Panc1 (cell line): Measurements from ENCODE around the gene TARP.
"Not testable (repeated sequence)": the region's sequence is repeated elsewhere in the genome, so short reads cannot be mapped to it uniquely, and the experiment has no call there.

ENCODE experiments used
- ATAC-seq: fragments of 200-7000 bp; cut with Tn5 transposase; 2 replicates; pipeline ENCODE4 v1.9.1; 2020; ENCODE audit warnings: mild to moderate bottlenecking, moderate library complexity
- BruUV-seq: library from RNA; stranded (reverse); fragments of 400-500 nt; replicated peaks from 2 replicates; lab custom pipeline; 2021; lab: Mats Ljungman, UMichigan
- CTCF ChIA-PET: fragments of 300-600 bp; sonication (Branson Sonifier 250); formaldehyde crosslinking; loops from one replicate; lab custom pipeline; 2022; ENCODE audit warnings: antibody characterized with exemption; lab: Charles Lee
- POLR2A ChIA-PET: fragments of 300-600 bp; sonication (Branson Sonifier 250); formaldehyde crosslinking; loops from one replicate; lab custom pipeline; 2022; ENCODE audit warnings: antibody characterized with exemption; lab: Charles Lee
- DNase-seq: peaks from one replicate; pipeline ENCODE4 v3.0.0-alpha.2; 2010; ENCODE audit warnings: low read depth, low spot score
- H3K27ac ChIP-seq: 2 replicates; pipeline ENCODE4 v1.5.1; 2011; ENCODE audit warnings: mild to moderate bottlenecking, low read length, inconsistent platforms
- H3K27me3 ChIP-seq: fragments of 200-500 bp; sonication (Bioruptor generic); 2 replicates; pipeline ENCODE4 v1.6.0; 2014; ENCODE audit warnings: low read length, inconsistent platforms; ENCODE audit not compliant: control insufficient read depth, insufficient read depth
- H3K36me3 ChIP-seq: fragments of 200-500 bp; sonication (Bioruptor generic); 2 replicates; pipeline ENCODE4 v1.5.1; 2014; ENCODE audit warnings: inconsistent platforms, mild to moderate bottlenecking, low read length, moderate library complexity; ENCODE audit not compliant: control insufficient read depth, insufficient read depth
- H3K4me1 ChIP-seq: 2 replicates; pipeline ENCODE4 v1.5.1; 2011; ENCODE audit warnings: inconsistent platforms, mild to moderate bottlenecking, low read length, moderate library complexity; ENCODE audit not compliant: control insufficient read depth, insufficient read depth
- H3K4me3 ChIP-seq, 2 experiments: 2 replicates each; pipeline ENCODE4 v1.5.1; 2011 to 2012; ENCODE audit warnings: low read depth in 2 of 2, low read length in 2 of 2, mild to moderate bottlenecking in 2 of 2, inconsistent platforms in 1 of 2, moderate library complexity in 1 of 2
- H3K9me3 ChIP-seq: fragments of 200-500 bp; sonication (Bioruptor generic); 2 replicates; pipeline ENCODE4 v1.5.1; 2014; ENCODE audit warnings: low read depth, mild to moderate bottlenecking, inconsistent platforms, low read length, moderate library complexity; ENCODE audit not compliant: control insufficient read depth, insufficient read depth
- POLR2AphosphoS5 ChIP-seq: IDR thresholded peaks from 2 replicates; pipeline ENCODE4 v1.6.1; 2012; ENCODE audit warnings: mild to moderate bottlenecking, low read depth, low read length, moderate library complexity
- SIN3A ChIP-seq: IDR thresholded peaks from 2 replicates; pipeline ENCODE4 v1.6.1; 2012; ENCODE audit warnings: low read depth, mild to moderate bottlenecking, low read length, moderate library complexity, borderline replicate concordance; ENCODE audit not compliant: insufficient read depth
- TCF7L2 ChIP-seq: IDR thresholded peaks from 2 replicates; pipeline ENCODE4 v1.6.1; 2011; ENCODE audit warnings: mild to moderate bottlenecking, low read depth, low read length, inconsistent platforms
- in situ Hi-C: cut with HindIII; loops from 2 replicates; pipeline ENCODE4 v1.10.0; 2016; ENCODE audit warnings: low sequenced_read_pairs, low pct_unique_long_range_greater_than_20kb
- intact Hi-C: fragments of 100-400 bp; cut with micrococcal nuclease; formaldehyde crosslinking; loops from one replicate; pipeline ENCODE4 v1.10.0; 2022; ENCODE audit not compliant: unreplicated experiment
- TF ChIP-seq, protein P1 (sequence below): fragments of 450-650 bp; IDR thresholded peaks from 2 replicates; pipeline ENCODE4 v1.5.1; 2017; ENCODE audit warnings: mild to moderate bottlenecking
- TF ChIP-seq, protein P2 (sequence below), 2 experiments: IDR thresholded peaks; 2 replicates each; pipeline ENCODE4 v1.6.1; 2011 to 2012; ENCODE audit warnings: low read depth in 2 of 2, control low read depth in 1 of 2, low read length in 1 of 2, mild to moderate bottlenecking in 1 of 2, moderate library complexity in 1 of 2; ENCODE audit not compliant: insufficient read depth in 1 of 2

The TARP gene

DNA sequence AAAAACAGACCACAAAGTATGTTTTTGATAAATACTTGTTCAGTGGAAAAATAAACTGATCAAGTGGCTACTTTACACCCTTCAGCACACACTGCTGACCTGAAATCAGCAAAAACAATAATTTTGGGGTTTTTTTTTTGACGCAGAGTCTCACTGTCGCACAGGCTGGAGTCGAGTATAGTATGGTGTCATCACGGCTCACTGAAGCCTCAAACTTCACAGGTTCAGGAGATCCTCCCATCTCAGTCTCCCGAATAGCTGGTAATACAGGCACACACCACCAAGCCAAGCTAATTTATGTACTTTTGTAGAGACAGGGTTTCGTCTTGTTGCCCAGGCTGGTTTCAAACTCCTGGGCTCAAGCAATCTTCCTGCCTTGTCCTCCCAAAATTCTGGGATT lies 30.6 kb downstream of the TARP start:
- CTCF ChIA-PET: no interaction called here
- 0 out of 2 replicates have a peak, but pooled peaks cover 2% of the 10 kb centered on the region for H3K27me3 ChIP-seq
- TF ChIP-seq, protein P1, sequence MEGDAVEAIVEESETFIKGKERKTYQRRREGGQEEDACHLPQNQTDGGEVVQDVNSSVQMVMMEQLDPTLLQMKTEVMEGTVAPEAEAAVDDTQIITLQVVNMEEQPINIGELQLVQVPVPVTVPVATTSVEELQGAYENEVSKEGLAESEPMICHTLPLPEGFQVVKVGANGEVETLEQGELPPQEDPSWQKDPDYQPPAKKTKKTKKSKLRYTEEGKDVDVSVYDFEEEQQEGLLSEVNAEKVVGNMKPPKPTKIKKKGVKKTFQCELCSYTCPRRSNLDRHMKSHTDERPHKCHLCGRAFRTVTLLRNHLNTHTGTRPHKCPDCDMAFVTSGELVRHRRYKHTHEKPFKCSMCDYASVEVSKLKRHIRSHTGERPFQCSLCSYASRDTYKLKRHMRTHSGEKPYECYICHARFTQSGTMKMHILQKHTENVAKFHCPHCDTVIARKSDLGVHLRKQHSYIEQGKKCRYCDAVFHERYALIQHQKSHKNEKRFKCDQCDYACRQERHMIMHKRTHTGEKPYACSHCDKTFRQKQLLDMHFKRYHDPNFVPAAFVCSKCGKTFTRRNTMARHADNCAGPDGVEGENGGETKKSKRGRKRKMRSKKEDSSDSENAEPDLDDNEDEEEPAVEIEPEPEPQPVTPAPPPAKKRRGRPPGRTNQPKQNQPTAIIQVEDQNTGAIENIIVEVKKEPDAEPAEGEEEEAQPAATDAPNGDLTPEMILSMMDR: no peak
- TF ChIP-seq SIN3A: no peak
- TF ChIP-seq, protein P2, sequence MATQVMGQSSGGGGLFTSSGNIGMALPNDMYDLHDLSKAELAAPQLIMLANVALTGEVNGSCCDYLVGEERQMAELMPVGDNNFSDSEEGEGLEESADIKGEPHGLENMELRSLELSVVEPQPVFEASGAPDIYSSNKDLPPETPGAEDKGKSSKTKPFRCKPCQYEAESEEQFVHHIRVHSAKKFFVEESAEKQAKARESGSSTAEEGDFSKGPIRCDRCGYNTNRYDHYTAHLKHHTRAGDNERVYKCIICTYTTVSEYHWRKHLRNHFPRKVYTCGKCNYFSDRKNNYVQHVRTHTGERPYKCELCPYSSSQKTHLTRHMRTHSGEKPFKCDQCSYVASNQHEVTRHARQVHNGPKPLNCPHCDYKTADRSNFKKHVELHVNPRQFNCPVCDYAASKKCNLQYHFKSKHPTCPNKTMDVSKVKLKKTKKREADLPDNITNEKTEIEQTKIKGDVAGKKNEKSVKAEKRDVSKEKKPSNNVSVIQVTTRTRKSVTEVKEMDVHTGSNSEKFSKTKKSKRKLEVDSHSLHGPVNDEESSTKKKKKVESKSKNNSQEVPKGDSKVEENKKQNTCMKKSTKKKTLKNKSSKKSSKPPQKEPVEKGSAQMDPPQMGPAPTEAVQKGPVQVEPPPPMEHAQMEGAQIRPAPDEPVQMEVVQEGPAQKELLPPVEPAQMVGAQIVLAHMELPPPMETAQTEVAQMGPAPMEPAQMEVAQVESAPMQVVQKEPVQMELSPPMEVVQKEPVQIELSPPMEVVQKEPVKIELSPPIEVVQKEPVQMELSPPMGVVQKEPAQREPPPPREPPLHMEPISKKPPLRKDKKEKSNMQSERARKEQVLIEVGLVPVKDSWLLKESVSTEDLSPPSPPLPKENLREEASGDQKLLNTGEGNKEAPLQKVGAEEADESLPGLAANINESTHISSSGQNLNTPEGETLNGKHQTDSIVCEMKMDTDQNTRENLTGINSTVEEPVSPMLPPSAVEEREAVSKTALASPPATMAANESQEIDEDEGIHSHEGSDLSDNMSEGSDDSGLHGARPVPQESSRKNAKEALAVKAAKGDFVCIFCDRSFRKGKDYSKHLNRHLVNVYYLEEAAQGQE (IDR thresholded peaks at IDR 0.05; ENCODE audit: insufficient read depth in 1 of 2, low read depth in 2 of 2, low read length in 1 of 2): no peak
- TF ChIP-seq POLR2AphosphoS5: no peak
- TF ChIP-seq TCF7L2: no peak
- DNase-seq: no peak
- intact Hi-C loops: no loop called here
- H3K27ac ChIP-seq: no peak overlapping the region
- no peaks in the 10 kb centered on the region for H3K4me1 ChIP-seq
- no peaks in the 10 kb centered on the region for H3K9me3 ChIP-seq
- BruUV-seq: no TSS peak
- no peaks in the 10 kb centered on the region for H3K36me3 ChIP-seq
- no peak for ATAC-seq
- no peak overlapping the region for H3K4me3 ChIP-seq
- POLR2A ChIA-PET: no interaction called here
- in situ Hi-C loops: no loop called here

DNA sequence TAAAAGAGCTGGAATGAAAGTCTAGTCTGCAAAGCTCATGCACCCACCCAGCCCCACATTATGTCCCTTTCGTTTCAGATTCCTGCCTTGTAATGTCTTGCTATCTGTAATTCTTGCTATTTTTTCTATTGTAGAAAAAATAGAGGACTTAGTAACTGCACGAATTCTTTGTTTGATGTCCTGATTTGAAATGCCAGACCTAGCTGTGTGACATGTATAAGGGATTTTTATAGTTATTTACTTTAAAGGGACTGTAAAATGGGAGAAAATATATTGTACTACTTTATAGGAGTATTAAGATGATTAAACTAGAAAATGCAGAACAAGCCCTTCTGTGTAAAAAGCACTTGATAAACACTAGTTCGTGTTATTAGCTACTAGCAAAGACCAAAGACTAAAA lies 32.4 kb downstream of the TARP start:
- Histone ChIP-seq H3K9me3 (no peaks in the 10 kb centered on the region), H3K36me3 (no peaks in the 10 kb centered on the region), H3K4me3 (no peak overlapping the region), H3K4me1 (no peaks in the 10 kb centered on the region), H3K27ac (no peak overlapping the region), H3K27me3 (0 out of 2 replicates have a peak, but pooled peaks cover 2% of the 10 kb centered on the region)
- CTCF ChIA-PET: no interaction called here
- POLR2A ChIA-PET: no interaction called here
- in situ Hi-C loops (no loop called here), intact Hi-C loops (no loop called here)
- DNase-seq: no peak
- no peak for TF ChIP-seq SIN3A
- no peak for TF ChIP-seq POLR2AphosphoS5
- TF ChIP-seq, protein P2 (IDR thresholded peaks at IDR 0.05; ENCODE audit: insufficient read depth in 1 of 2, low read depth in 2 of 2, low read length in 1 of 2): no peak
- no peak for TF ChIP-seq TCF7L2
- TF ChIP-seq, protein P1: no peak
- BruUV-seq: no TSS peak
- ATAC-seq: no peak

DNA sequence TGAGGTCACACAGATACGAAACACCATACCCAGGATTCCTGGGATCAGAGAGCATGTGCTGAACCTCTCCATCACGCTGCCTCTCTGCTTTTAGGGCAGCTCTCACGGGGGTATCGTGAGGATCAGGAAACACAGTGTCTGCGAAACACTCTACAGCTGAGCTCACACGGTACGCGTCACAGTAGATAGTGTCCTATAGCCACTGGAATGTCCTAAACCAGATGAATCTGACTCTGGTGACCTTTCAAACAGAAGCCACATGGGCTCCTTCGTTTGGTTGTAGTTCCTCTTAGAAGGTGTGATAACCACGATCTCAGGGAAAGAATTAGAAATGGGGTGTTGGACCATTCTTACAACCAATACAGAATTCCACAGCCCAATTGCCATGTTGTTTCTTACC lies 34.3 kb downstream of the TARP start:
- H3K4me3 ChIP-seq, intact Hi-C loops, DNase-seq, H3K27me3 ChIP-seq, H3K27ac ChIP-seq, POLR2A ChIA-PET, in situ Hi-C loops, H3K9me3 ChIP-seq, H3K4me1 ChIP-seq, CTCF ChIA-PET, ATAC-seq, H3K36me3 ChIP-seq, BruUV-seq: not testable (repeated sequence)
